ENCODE results near the gene PPM1E.

DNA sequence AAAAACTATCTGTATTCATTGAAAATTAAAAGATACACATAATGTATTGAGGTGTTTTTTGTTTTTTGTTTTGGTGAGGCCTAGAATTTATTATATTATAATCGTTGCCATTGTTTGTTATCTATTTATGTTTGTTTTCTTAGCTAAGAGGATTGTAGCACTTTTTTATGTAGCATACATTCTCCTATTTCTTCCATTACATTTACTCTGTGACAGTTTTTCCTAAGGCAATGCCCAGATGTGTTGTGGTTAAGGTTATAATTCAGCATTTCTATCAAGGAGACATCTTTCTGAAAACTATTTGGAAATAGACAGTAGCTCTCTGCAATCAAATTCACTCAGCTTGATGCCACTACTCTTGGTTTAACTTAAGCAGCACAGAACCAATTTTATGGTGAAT, 161.6 kb downstream of the PPM1E start:
- TF ChIP-seq, protein P1, sequence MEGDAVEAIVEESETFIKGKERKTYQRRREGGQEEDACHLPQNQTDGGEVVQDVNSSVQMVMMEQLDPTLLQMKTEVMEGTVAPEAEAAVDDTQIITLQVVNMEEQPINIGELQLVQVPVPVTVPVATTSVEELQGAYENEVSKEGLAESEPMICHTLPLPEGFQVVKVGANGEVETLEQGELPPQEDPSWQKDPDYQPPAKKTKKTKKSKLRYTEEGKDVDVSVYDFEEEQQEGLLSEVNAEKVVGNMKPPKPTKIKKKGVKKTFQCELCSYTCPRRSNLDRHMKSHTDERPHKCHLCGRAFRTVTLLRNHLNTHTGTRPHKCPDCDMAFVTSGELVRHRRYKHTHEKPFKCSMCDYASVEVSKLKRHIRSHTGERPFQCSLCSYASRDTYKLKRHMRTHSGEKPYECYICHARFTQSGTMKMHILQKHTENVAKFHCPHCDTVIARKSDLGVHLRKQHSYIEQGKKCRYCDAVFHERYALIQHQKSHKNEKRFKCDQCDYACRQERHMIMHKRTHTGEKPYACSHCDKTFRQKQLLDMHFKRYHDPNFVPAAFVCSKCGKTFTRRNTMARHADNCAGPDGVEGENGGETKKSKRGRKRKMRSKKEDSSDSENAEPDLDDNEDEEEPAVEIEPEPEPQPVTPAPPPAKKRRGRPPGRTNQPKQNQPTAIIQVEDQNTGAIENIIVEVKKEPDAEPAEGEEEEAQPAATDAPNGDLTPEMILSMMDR (IDR thresholded peaks at IDR 0.05; ENCODE audit: low read depth, low read length) = no peak
- TF ChIP-seq POLR2A (IDR thresholded peaks at IDR 0.05; ENCODE audit: extremely low read depth, insufficient read length) (no peak), MYC (IDR thresholded peaks at IDR 0.05; ENCODE audit: low read depth, low read length) (no peak)
- TF ChIP-seq, protein P2, sequence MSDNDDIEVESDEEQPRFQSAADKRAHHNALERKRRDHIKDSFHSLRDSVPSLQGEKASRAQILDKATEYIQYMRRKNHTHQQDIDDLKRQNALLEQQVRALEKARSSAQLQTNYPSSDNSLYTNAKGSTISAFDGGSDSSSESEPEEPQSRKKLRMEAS (IDR thresholded peaks at IDR 0.05; ENCODE audit: low read depth, low read length) = no peak
